Nephron (organoid): Measurements from ENCODE around the gene TPM2.

Experiments
- H3K27ac Mint-ChIP-seq, 3 experiments: 2 replicates each; pipeline ENCODE4 v1.8.0; 2020; ENCODE audit warnings: mixed read lengths in 3 of 3, mild to moderate bottlenecking in 2 of 3, moderate library complexity in 1 of 3
- H3K27me3 Mint-ChIP-seq: 2 replicates; pipeline ENCODE4 v1.8.0; 2021; ENCODE audit warnings: low read depth, mild to moderate bottlenecking, moderate library complexity, mixed read lengths
- H3K36me3 Mint-ChIP-seq: 2 replicates; pipeline ENCODE4 v1.8.0; 2020; ENCODE audit warnings: low read depth, mixed read lengths
- H3K4me1 Mint-ChIP-seq: 2 replicates; pipeline ENCODE4 v1.8.0; 2020; ENCODE audit warnings: mixed read lengths
- H3K4me3 Mint-ChIP-seq, 3 experiments: 2 replicates each; pipeline ENCODE4 v1.8.0; 2020; ENCODE audit warnings: mild to moderate bottlenecking in 3 of 3, mixed read lengths in 3 of 3, moderate library complexity in 2 of 3
- H3K9me3 Mint-ChIP-seq: 2 replicates; pipeline ENCODE4 v1.8.0; 2020; ENCODE audit warnings: mixed read lengths
- TF ChIP-seq, protein P1 (sequence below), 3 experiments: fragments of 200-600 bp; sonication (generic); IDR thresholded peaks; one replicate each; pipeline ENCODE4 v1.5.0; 2021; ENCODE audit warnings: antibody characterized with exemption in 3 of 3; ENCODE audit not compliant: unreplicated experiment in 3 of 3

The TPM2 gene

DNA sequence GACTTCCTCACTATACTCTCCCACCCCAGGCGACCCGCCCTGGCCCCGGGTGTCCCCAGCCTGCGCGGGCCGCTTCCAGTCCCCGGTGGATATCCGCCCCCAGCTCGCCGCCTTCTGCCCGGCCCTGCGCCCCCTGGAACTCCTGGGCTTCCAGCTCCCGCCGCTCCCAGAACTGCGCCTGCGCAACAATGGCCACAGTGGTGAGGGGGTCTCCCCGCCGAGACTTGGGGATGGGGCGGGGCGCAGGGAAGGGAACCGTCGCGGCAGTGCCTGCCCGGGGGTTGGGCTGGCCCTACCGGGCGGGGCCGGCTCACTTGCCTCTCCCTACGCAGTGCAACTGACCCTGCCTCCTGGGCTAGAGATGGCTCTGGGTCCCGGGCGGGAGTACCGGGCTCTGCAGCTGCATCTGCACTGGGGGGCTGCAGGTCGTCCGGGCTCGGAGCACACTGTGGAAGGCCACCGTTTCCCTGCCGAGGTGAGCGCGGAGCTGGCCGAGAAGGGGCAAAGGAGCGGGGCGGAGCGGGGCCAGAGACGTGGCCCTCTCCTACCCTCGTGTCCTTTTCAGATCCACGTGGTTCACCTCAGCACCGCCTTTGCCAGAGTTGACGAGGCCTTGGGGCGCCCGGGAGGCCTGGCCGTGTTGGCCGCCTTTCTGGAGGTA is 13.9 kb downstream of the TPM2 start:
- Mint-ChIP-seq H3K27ac (peak overlapping the region in 2 of 3 experiments; percentile 70 to 85), H3K4me3 (peak overlapping the region; percentile 84 to 87 (median 84)), H3K36me3 (no peaks in the 10 kb centered on the region), H3K27me3 (peaks cover 4% of the 10 kb centered on the region), H3K4me1 (peaks cover 21% of the 10 kb centered on the region), H3K9me3 (no peaks in the 10 kb centered on the region)
- TF ChIP-seq, protein P1, sequence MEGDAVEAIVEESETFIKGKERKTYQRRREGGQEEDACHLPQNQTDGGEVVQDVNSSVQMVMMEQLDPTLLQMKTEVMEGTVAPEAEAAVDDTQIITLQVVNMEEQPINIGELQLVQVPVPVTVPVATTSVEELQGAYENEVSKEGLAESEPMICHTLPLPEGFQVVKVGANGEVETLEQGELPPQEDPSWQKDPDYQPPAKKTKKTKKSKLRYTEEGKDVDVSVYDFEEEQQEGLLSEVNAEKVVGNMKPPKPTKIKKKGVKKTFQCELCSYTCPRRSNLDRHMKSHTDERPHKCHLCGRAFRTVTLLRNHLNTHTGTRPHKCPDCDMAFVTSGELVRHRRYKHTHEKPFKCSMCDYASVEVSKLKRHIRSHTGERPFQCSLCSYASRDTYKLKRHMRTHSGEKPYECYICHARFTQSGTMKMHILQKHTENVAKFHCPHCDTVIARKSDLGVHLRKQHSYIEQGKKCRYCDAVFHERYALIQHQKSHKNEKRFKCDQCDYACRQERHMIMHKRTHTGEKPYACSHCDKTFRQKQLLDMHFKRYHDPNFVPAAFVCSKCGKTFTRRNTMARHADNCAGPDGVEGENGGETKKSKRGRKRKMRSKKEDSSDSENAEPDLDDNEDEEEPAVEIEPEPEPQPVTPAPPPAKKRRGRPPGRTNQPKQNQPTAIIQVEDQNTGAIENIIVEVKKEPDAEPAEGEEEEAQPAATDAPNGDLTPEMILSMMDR (IDR thresholded peaks at IDR 0.05; ENCODE audit: unreplicated experiment in 3 of 3), result no peak

DNA sequence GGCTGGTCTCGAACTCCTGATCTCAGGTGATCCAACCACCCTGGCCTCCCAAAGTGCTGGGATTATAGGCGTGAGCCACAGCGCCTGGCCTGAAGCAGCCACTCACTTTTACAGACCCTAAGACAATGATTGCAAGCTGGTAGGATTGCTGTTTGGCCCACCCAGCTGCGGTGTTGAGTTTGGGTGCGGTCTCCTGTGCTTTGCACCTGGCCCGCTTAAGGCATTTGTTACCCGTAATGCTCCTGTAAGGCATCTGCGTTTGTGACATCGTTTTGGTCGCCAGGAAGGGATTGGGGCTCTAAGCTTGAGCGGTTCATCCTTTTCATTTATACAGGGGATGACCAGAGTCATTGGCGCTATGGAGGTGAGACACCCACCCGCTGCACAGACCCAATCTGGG is 14.5 kb downstream of the TPM2 start:
- H3K4me3 Mint-ChIP-seq, result peak overlapping the region; percentile 82 to 84 (median 83)
- H3K9me3 Mint-ChIP-seq, result no peaks in the 10 kb centered on the region
- H3K27me3 Mint-ChIP-seq, result peaks cover 4% of the 10 kb centered on the region
- TF ChIP-seq, protein P1 (IDR thresholded peaks at IDR 0.05; ENCODE audit: unreplicated experiment in 3 of 3), result no peak
- H3K4me1 Mint-ChIP-seq, result peaks cover 25% of the 10 kb centered on the region
- H3K36me3 Mint-ChIP-seq, result no peaks in the 10 kb centered on the region
- H3K27ac Mint-ChIP-seq, result peak overlapping the region in 1 of 3 experiments; percentile 70

DNA sequence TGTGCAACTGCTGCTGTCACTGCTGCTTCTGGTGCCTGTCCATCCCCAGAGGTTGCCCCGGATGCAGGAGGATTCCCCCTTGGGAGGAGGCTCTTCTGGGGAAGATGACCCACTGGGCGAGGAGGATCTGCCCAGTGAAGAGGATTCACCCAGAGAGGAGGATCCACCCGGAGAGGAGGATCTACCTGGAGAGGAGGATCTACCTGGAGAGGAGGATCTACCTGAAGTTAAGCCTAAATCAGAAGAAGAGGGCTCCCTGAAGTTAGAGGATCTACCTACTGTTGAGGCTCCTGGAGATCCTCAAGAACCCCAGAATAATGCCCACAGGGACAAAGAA is 15.7 kb downstream of the TPM2 start:
- no peaks in the 10 kb centered on the region for H3K36me3 Mint-ChIP-seq
- TF ChIP-seq, protein P1 (IDR thresholded peaks at IDR 0.05; ENCODE audit: unreplicated experiment in 3 of 3), result no peak
- peaks cover 30% of the 10 kb centered on the region for H3K4me1 Mint-ChIP-seq
- peak overlapping the region in 1 of 3 experiments; percentile 36 for H3K27ac Mint-ChIP-seq
- H3K4me3 Mint-ChIP-seq, result peak overlapping the region; percentile 12 to 83 (median 74)
- peaks cover 4% of the 10 kb centered on the region for H3K27me3 Mint-ChIP-seq
- H3K9me3 Mint-ChIP-seq, result no peaks in the 10 kb centered on the region

DNA sequence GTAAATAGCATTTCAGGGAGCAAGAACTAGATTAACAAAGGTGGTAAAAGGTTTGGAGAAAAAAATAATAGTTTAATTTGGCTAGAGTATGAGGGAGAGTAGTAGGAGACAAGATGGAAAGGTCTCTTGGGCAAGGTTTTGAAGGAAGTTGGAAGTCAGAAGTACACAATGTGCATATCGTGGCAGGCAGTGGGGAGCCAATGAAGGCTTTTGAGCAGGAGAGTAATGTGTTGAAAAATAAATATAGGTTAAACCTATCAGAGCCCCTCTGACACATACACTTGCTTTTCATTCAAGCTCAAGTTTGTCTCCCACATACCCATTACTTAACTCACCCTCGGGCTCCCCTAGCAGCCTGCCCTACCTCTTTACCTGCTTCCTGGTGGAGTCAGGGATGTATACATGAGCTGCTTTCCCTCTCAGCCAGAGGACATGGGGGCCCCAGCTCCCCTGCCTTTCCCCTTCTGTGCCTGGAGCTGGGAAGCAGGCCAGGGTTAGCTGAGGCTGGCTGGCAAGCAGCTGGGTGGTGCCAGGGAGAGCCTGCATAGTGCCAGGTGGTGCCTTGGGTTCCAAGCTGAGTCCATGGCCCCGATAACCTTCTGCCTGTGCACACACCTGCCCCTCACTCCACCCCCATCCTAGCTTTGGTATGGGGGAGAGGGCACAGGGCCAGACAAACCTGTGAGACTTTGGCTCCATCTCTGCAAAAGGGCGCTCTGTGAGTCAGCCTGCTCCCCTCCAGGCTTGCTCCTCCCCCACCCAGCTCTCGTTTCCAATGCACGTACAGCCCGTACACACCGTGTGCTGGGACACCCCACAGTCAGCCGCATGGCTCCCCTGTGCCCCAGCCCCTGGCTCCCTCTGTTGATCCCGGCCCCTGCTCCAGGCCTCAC is 16.3 kb downstream of the TPM2 start, which contains the start of gene CA9:
CA9 (plus strand) TSS at position 797 of the 893 bp plus-strand sequence; CDS start at position 829, 32 bp downstream.
- H3K36me3 Mint-ChIP-seq, result no peaks in the 10 kb centered on the region
- H3K9me3 Mint-ChIP-seq, result no peaks in the 10 kb centered on the region
- TF ChIP-seq, protein P1 (IDR thresholded peaks at IDR 0.05; ENCODE audit: unreplicated experiment in 3 of 3), result no peak
- peaks cover 35% of the 10 kb centered on the region for H3K4me1 Mint-ChIP-seq
- peaks cover 4% of the 10 kb centered on the region for H3K27me3 Mint-ChIP-seq
- H3K27ac Mint-ChIP-seq, result peak within 1 kb of the TSS in 2 of 3 experiments; percentile 27 to 36
- peak within 1 kb of the TSS; percentile 74 to 83 (median 81) for H3K4me3 Mint-ChIP-seq

DNA sequence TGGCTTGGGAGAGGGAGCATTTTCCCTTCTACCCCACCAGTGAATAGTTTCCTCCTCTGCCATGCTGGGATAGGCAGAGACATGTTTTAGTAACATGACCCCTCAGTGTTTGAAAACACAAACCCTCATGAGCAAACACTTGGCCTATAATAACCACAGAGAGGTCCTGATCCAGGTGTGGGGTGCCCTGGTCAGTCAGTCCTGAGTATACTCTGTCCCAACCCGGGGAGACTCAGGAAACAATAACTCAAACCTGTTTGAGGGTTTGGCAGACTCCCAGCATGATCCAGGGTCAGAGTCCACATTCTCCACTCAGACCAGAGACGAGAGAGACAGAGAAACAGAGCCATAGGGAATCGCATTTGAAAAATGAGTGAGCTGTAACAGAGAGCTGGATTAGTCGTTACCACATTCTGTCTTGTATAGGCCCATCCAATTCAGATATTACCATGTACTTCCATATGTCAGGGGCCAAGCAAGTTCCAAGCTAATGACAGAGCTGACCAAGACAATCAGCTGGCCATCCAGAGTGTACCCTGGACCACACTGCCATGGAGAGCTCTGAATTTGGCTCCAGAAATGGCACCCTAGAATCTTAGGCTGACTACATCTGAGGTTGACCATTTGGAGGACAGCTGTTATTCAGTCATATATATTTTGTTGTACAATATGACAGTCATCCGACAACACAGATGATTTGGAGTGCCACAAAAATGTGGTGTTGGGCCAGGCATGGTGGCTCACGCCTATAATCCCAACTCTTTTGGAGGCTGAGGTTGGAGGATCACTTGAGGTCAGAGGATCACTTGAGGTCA is 20.2 kb downstream of the TPM2 start:
- peaks cover 40% of the 10 kb centered on the region for H3K4me1 Mint-ChIP-seq
- peak overlapping the region in 2 of 3 experiments; percentile 75 to 84 for H3K27ac Mint-ChIP-seq
- H3K9me3 Mint-ChIP-seq, result no peaks in the 10 kb centered on the region
- H3K36me3 Mint-ChIP-seq, result no peaks in the 10 kb centered on the region
- no peak overlapping the region for H3K4me3 Mint-ChIP-seq
- peaks cover under 1% of the 10 kb centered on the region for H3K27me3 Mint-ChIP-seq
- TF ChIP-seq, protein P1 (IDR thresholded peaks at IDR 0.05; ENCODE audit: unreplicated experiment in 3 of 3), result no peak
